Panc1 (cell line): ENCODE data around the gene KRTAP9-4. TPM values are rescaled to one million over a fixed set of nuclear protein-coding genes. Genes with fewer than 3 reads are reported as not detected.

Experiments
- total RNA-seq: library from RNA; stranded (reverse); gene quantifications from one replicate; pipeline ENCODE4 v1.2.1, GENCODE V29; 2021; ENCODE audit not compliant: unreplicated experiment

KRTAP9-4 gene
- total RNA-seq, 1 experiment from 2014 or later: not detected

Other genes with a start within 250 kb of the KRTAP9-4 start
- gene KRTAP3-2, start 249.8 kb upstream of the KRTAP9-4 start, total RNA-seq: not detected
- gene KRTAP3-1, start 240.6 kb upstream of the KRTAP9-4 start, total RNA-seq: not detected
- not detected for gene KRTAP1-5, start 222.5 kb upstream of the KRTAP9-4 start, total RNA-seq
- not detected for gene KRTAP1-4, start 219.5 kb upstream of the KRTAP9-4 start, total RNA-seq
- not detected for gene KRTAP1-3, start 214.8 kb upstream of the KRTAP9-4 start, total RNA-seq
- not detected for gene KRTAP1-1, start 208.2 kb upstream of the KRTAP9-4 start, total RNA-seq
- not detected for gene KRTAP2-1, start 202.4 kb upstream of the KRTAP9-4 start, total RNA-seq
- not detected for gene KRTAP2-2, start 194.5 kb upstream of the KRTAP9-4 start, total RNA-seq
- not detected for gene KRTAP2-3, start 189.6 kb upstream of the KRTAP9-4 start, total RNA-seq
- gene KRTAP2-4, start 183.8 kb upstream of the KRTAP9-4 start, total RNA-seq: not detected
- gene KRTAP4-7, start 165.5 kb upstream of the KRTAP9-4 start, total RNA-seq: not detected
- not detected for gene KRTAP4-8, start 151.5 kb upstream of the KRTAP9-4 start, total RNA-seq
- not detected for gene KRTAP4-16, start 147.5 kb upstream of the KRTAP9-4 start, total RNA-seq
- gene KRTAP4-9, start 144.3 kb upstream of the KRTAP9-4 start, total RNA-seq: not detected
- gene KRTAP4-11, start 131.3 kb upstream of the KRTAP9-4 start, total RNA-seq: not detected
- not detected for gene KRTAP4-12, start 125.5 kb upstream of the KRTAP9-4 start, total RNA-seq
- not detected for gene KRTAP4-6, start 109.1 kb upstream of the KRTAP9-4 start, total RNA-seq
- gene KRTAP4-5, start 99.9 kb upstream of the KRTAP9-4 start, total RNA-seq: not detected
- not detected for gene KRTAP4-4, start 88.9 kb upstream of the KRTAP9-4 start, total RNA-seq
- not detected for gene KRTAP4-3, start 81.5 kb upstream of the KRTAP9-4 start, total RNA-seq
- not detected for gene KRTAP4-2, start 71.5 kb upstream of the KRTAP9-4 start, total RNA-seq
- not detected for gene KRTAP4-1, start 64.8 kb upstream of the KRTAP9-4 start, total RNA-seq
- gene KRTAP9-1, start 59.8 kb upstream of the KRTAP9-4 start, total RNA-seq: not detected
- not detected for gene KRTAP9-2, start 23.0 kb upstream of the KRTAP9-4 start, total RNA-seq
- not detected for gene KRTAP9-3, start 17.2 kb upstream of the KRTAP9-4 start, total RNA-seq
- not detected for gene KRTAP9-8, start 11.7 kb upstream of the KRTAP9-4 start, total RNA-seq
- gene KRTAP9-9, start 5.7 kb downstream of the KRTAP9-4 start, total RNA-seq: not detected
- not detected for gene KRTAP9-6, start 15.7 kb downstream of the KRTAP9-4 start, total RNA-seq
- gene KRTAP9-7, start 26.0 kb downstream of the KRTAP9-4 start, total RNA-seq: not detected
- gene KRTAP29-1, start 53.2 kb downstream of the KRTAP9-4 start, total RNA-seq: not detected
- not detected for gene KRTAP16-1, start 59.6 kb downstream of the KRTAP9-4 start, total RNA-seq
- gene KRTAP17-1, start 66.0 kb downstream of the KRTAP9-4 start, total RNA-seq: not detected
- gene KRT33A, start 101.1 kb downstream of the KRTAP9-4 start, total RNA-seq: not detected
- not detected for gene KRT33B, start 120.1 kb downstream of the KRTAP9-4 start, total RNA-seq
- not detected for gene KRT34, start 132.6 kb downstream of the KRTAP9-4 start, total RNA-seq
- not detected for gene KRT31, start 147.9 kb downstream of the KRTAP9-4 start, total RNA-seq
- gene KRT37, start 174.9 kb downstream of the KRTAP9-4 start, total RNA-seq: not detected
- gene KRT38, start 191.3 kb downstream of the KRTAP9-4 start, total RNA-seq: not detected
- gene KRT32, start 217.7 kb downstream of the KRTAP9-4 start, total RNA-seq: 0.72 TPM
- gene KRT35, start 231.5 kb downstream of the KRTAP9-4 start, total RNA-seq: not detected
- gene KRT36, start 240.2 kb downstream of the KRTAP9-4 start, total RNA-seq: not detected